DMS114 treated with DMSO at 0.1 percent for 48 hours (cell line): ENCODE results near the gene MCF2L.
"Not testable (repeated sequence)": the region's sequence is repeated elsewhere in the genome, so short reads cannot be mapped to it uniquely, and the experiment has no call there.

Source experiments
- DNase-seq: peaks from one replicate; lab custom pipeline; 2025; ENCODE audit not compliant: unreplicated experiment; lab: John Stamatoyannopoulos, UW

MCF2L gene

DNA sequence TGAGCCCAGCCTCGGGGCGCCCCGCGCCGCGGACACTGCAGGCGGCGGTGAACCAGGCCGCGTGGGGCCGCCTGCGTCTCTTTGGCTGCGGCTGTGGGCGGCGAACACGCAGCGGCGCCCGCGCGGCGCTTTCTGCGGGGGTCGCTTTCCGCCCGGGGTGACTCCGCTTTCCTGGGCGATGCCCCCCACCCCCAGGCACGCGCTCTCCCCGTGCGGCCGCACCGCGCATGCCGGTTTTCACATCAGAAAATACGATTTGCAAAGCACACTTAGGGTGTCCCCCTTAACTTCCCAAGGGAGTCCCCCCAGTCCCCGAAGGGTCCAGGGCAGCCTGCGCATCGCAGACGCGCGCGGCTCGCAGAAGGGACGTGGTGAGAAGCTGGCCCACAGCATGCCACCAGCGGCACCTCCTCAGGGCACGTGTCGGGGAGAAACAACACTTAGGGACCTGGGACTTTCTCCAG, 141.9 kb downstream of the MCF2L start:
- DNase-seq, result no peak

DNA sequence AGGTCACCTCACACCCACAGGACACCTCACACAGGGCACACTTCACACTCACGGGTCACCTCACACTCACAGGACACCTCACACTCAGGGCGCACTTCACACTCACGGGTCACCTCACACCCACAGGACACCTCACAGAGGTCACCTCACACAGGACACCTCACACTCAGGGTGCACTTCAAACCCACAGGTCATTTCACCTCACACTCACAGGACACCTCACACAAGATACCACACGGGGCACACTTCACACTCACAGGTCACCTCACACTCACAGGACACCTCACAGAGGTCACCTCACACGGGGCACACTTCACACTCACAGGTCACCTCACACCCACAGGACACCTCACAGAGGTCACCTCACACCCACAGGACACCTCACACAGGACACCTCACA, 142.8 kb downstream of the MCF2L start:
- DNase-seq, result not testable (repeated sequence)

DNA sequence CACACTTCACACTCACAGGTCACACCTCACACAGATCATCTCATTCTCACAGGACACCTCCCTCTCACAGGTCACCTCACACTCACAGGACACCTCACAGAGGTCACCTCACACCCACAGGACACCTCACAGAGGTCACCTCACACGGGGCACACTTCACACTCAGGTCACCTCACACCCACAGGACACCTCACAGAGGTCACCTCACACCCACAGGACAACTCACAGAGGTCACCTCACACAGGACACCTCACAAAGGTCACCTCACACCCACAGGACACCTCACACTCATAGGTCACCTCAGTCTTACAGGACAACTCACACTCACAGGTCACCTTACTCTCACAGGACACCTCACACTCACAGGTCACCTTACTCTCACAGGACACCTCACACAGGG, 143.5 kb downstream of the MCF2L start:
- not testable (repeated sequence) for DNase-seq

DNA sequence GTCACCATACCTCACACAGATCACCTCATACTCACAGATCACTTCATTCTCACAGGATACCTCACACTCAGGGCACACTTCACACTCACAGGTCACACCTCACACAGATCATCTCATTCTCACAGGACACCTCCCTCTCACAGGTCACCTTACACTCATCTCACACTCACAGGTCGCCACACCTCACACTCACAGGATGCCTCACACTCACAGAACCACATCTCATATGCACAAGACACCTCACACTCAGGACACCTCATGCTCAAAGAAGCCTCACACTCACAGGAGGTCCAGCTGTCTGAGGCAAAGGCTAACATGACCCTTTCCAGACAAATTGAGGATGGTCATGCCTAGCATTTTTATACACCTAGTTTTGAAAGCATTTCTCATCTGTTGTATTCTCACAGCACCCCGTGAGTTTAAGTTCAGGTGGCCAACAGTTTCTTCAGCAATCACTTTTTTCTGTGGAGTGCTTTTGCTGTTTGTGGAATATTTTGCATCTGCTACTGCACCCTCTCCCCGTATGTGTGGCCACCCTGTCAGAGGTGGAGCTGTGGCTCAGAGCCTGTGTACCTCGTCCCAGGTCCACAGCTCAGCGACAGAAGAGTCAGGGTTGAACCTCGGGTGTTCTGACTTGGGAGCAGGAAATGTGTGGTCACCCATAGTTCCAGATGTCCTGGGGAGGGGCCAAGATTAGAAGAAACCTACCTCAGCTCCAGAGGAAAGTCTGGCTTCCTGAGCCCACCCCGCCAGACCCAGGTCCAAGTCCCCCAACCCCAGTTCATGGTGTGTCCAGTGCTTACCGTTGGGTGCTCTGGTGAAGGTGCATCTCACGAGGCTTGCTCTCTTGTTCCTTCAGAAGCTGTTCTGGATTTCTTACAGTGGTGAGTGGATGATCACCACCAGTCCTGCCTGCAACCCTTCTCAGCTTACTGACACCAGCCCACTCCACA, 144.2 kb downstream of the MCF2L start:
- no peak for DNase-seq

DNA sequence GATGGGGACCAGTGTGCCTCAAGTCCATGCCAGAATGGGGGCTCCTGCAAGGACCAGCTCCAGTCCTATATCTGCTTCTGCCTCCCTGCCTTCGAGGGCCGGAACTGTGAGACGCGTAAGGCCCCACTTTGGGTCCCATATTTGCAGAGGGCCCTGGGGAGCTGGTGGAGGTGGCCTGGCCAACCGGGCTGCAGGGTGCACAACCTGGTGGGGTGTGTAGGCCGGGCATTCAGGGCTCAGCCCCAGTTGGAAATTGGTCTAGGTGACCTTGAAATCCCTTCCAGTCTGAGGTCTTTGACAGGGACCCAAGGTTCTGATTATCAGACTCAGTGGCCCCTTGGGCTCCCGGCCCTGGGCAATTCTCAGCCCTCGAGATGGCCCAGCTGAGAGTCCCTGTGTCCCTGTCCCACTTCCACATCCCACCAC, 144.8 kb downstream of the MCF2L start:
- no peak for DNase-seq

DNA sequence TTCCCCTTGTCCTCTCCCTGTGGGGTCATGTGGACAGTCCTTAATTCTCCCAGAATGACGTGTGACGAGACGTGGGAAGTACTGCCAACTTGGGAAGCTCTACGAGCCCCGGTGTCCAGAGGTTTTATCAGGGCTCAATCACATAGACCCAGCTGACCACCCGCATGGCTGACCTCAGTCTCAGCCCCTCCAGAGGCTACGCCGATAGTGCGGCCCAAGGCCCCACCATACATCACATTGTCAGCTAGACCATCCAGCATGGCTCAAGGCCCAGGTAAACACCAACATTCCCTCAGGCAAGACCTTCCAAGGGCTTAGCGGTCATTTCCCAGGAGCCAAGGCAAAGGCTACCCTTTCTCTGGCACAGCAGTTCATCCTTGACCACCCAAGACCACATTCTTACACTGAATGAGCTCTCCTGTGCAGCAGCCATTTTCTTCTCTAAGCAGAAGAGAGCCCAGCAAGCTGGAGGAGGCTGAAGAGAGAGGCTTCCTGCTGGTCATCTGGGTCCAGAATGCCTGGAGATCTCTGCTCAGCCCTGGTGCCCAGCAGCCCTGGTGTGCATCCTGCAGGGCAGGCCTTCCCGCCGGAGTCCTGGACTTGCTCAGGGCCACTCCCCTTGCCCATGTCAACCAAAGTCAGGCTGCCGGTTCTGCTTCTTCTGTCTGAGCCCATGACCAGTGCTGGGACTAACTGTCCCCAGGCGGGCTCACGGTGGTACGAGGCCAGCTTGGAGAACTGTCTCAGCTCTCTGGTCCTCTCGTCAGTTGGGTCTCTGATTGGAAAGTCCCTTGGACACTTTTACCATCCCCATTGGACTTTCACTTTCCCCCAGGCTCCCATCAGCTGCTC, 145.7 kb downstream of the MCF2L start:
- no peak for DNase-seq

DNA sequence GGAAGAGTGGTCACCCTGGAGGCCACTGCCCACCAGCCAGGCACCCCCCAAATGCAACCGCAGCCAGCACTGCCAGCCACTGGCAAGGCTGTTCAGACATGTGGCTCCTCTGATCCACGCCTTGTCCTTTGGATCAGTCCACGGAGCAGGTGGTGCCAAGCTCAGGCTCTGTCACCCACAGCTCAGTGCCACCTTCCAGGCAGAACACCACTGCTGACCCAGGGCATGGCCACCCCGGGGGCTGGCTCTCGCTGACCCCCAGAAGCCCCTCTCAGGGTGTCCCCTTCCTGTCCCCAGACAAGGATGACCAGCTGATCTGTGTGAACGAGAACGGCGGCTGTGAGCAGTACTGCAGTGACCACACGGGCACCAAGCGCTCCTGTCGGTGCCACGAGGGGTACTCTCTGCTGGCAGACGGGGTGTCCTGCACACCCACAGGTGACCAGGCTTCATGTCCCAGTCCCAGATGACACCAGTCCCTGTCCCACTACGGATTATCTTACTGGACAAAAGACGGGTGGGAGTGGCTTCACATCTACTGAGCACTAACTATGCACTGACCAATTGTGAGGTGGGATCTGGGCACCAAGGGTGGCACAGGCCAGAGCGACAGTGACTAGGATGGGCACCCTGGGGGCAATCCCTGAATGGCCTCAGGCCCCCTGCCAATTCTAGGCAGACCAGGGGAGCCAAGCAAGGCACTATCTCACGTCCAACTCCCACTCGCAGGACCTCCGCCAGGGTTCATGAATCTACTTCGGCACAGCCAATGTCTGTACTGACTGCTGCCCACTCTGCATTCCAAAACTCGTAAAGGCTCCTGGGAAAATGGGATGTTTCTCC, 146.6 kb downstream of the MCF2L start:
- DNase-seq, result no peak

DNA sequence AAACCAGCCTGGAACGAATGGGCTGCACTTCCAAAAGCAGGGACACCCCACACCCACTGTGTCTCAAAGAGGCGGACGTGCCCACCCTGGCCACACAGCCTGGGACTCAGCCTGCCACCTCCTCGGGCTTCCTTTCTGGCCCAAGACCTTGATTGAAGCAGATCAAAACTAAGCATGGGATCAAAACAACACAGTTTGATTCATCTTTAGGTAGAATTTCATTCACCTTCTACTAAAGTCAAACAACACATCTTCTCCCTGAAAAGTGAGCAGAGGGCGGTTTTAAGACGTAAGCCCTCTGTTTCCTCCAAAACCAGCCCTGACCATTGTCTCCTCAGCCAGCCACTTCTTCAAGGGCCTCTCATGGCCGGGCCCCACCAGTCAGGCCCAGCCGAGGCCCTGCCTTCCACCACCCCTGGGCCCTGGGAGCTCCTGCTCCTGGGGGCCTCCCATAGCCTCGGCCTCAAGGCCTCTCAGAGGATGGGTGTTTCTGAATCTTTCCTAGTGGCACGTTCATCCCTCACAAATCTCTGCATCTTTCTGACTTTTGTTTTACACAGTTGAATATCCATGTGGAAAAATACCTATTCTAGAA, 147.3 kb downstream of the MCF2L start:
- no peak for DNase-seq

DNA sequence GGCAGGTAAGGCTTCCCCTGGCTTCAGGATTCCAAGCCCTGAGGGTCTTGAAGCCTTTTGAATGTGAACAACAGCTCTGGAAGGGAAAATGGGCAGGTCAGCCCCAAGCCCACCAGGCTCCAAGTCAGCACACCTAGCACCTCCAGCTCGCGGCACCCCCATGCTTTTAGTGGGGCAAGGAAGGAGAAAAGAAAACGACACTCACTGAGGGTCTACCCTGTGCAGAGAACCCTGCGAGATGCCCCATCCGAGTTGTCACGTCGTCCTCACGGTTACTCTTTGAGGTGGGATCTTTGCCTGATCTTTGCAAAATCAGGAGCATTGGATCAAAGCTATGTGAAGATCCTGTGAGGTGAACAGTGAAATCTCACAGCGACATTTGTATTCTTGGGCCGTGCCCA, 147.9 kb downstream of the MCF2L start:
- no peak for DNase-seq

DNA sequence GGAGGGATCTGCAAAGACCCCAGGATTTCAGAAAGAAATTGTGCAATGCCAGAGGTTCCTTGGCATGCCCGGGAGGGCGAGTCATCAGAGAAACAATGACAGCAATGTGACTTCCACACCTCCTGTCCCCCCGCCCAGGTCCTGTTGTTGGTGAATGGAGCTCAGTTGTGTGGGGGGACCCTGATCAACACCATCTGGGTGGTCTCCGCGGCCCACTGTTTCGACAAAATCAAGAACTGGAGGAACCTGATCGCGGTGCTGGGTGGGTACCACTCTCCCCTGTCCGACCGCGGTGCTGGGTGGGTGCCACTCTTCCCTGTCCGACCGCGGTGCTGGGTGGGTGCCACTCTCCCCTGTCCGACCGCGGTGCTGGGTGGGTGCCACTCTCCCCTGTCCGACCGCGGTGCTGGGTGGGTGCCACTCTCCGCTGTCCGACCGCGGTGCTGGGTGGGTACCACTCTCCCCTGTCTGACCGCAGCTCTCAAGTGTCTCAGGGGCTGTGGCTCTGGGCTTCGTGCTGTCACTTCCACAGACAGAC, 148.4 kb downstream of the MCF2L start:
- no peak for DNase-seq

DNA sequence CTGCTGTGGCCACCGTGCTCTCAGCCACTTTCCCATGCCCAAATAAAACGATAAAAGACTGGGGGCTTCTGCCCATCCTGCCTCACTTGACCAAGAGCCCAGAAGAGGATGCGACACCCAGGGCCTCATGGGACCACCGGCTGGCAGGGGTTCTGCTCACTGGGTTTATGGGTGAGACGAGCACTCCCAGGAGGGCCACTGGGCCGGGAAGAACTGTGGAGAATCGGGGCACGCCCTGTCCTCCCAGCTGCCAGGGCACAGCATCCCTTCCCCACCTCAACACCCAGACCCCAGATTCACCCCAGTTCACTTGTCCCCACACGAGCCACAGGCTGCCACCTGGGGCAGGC, 148.9 kb downstream of the MCF2L start:
- DNase-seq, result no peak

DNA sequence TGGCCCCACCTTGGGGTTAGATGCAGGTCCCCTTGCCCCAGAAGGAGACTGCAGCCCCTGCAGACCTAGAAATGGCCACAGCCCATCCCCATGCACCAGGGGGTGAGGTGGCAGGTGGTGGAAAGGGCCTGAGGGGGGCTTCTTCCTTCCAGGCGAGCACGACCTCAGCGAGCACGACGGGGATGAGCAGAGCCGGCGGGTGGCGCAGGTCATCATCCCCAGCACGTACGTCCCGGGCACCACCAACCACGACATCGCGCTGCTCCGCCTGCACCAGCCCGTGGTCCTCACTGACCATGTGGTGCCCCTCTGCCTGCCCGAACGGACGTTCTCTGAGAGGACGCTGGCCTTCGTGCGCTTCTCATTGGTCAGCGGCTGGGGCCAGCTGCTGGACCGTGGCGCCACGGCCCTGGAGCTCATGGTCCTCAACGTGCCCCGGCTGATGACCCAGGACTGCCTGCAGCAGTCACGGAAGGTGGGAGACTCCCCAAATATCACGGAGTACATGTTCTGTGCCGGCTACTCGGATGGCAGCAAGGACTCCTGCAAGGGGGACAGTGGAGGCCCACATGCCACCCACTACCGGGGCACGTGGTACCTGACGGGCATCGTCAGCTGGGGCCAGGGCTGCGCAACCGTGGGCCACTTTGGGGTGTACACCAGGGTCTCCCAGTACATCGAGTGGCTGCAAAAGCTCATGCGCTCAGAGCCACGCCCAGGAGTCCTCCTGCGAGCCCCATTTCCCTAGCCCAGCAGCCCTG, 149.4 kb downstream of the MCF2L start:
- no peak for DNase-seq

DNA sequence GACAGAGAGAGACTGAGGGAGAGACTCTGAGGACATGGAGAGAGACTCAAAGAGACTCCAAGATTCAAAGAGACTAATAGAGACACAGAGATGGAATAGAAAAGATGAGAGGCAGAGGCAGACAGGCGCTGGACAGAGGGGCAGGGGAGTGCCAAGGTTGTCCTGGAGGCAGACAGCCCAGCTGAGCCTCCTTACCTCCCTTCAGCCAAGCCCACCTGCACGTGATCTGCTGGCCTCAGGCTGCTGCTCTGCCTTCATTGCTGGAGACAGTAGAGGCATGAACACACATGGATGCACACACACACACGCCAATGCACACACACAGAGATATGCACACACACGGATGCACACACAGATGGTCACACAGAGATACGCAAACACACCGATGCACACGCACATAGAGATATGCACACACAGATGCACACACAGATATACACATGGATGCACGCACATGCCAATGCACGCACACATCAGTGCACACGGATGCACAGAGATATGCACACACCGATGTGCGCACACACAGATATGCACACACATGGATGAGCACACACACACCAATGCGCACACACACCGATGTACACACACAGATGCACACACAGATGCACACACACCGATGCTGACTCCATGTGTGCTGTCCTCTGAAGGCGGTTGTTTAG, 150.3 kb downstream of the MCF2L start:
- no peak for DNase-seq

DNA sequence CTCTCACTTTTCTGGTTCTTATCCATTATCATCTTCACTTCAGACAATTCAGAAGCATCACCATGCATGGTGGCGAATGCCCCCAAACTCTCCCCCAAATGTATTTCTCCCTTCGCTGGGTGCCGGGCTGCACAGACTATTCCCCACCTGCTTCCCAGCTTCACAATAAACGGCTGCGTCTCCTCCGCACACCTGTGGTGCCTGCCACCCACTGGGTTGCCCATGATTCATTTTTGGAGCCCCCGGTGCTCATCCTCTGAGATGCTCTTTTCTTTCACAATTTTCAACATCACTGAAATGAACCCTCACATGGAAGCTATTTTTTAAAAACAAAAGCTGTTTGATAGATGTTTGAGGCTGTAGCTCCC, 150.8 kb downstream of the MCF2L start:
- no peak for DNase-seq

DNA sequence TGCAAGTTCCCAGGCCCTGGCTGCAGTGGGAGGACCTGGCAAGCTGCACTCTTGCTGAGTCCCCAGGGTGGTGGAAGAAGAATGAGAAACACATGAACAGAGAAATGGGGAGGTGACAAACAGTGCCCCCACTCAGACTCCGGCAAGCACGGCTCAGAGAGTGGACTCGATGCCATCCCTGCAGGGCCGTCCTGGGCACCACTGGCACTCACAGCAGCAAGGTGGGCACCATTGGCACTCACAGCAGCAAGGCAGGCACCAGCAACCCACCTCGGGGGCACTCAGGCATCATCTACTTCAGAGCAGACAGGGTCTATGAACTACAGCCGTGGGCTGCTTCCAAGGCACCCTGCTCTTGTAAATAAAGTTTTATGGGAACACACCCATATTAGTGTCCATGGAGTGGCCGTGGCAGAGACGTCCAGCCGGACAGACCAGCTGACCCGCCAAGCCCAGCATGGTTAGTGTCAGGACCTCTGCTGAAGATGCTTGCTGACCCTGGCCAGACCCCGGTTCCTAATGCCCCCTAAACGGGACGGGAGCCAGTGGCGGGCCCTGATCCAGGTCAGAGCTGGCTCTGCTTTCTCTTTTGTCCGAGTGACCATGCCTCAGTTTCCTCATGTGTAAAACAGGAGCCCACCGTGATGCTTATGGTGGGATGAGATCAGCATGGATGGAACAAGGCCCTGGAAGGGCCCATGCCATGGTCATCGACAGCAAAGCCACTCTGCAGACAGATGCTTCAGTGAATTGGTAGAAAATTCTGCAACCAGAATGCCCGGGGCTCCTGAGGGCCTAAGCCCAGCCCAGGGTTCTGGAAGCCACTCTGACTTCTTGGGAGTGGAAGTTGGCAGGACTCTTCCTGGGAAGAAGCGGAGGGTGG, 151.5 kb downstream of the MCF2L start:
- no peak for DNase-seq

DNA sequence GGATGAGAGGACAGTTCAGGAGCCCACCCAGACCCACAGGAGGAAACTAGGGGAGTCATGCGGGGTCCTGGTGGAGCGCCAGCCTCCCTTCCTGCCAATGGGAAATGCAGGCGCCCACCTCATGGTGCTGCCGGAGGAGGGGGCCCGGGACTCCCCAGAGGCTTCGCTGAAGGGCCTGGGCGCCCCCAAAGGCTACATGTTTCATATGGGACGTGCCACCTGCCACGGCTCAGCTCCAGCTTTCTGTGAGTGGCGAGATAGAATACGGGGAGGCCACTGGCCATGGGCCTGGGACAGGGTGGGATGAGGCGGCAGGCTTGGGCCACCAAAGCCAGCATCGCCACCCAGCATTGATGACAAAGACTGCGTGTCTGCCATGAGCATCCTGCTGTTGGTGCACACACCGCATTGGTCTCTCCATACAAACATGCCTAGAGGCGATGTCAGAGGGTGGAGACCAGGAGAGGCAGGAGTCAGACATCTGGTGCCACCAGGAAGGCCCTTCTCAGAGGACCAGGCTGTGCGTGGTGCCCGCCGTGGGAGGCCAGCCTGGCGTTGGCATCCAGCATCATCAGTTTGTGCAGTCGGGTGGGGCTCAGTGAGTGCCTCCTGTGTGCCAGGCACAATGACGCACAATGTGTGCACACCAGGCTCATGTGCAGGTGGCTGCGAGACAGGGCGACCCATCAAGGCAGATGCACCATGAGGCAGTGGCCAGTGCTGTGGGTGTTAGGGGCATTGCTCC, 152.3 kb downstream of the MCF2L start:
- DNase-seq, result no peak

DNA sequence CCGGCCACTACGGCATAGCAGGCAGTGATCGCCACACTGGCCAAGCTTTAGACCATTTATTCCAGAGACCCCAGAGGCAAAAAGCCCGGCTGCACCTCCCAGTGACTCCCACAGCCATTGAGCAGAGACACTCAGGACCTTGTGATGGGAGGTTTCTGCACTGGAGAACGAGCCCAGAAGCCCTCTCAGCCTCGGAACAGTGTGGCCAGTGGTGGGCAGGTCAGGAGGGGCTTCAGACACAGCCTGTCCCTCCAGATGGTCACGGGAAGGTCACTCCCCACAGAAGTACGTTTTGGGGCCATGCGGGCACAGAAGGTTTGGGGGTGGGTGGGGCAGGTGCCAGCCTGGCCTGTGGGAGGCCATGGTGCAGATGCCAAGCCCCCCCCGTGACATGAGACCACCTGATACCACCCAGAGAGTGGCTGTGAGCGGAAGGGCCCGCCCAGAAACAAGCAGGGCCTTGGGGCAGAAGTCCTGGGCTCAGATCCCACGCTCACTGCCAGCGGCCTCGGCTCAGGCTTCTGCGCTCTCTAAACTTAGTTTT, 153.0 kb downstream of the MCF2L start:
- DNase-seq, result no peak
